Muscle of leg (tissue), 16 donors: ENCODE measurements around the gene MAPK4. TPM values are rescaled to one million over a fixed set of nuclear protein-coding genes. Genes with fewer than 3 reads are reported as not detected.
"Not testable (repeated sequence)": the region's sequence is repeated elsewhere in the genome, so short reads cannot be mapped to it uniquely, and the experiment has no call there.

Source experiments
- DNase-seq: peaks from one replicate; pipeline ENCODE4 v3.0.0; 2013
- H3K27ac ChIP-seq: one replicate; pipeline ENCODE4 v1.5.1; 2013; ENCODE audit warnings: mild to moderate bottlenecking, low read length, control low read depth
- H3K27me3 ChIP-seq: one replicate; pipeline ENCODE4 v1.6.1; 2013; ENCODE audit warnings: low read length; ENCODE audit not compliant: control insufficient read depth, insufficient read depth
- H3K36me3 ChIP-seq: one replicate; pipeline ENCODE4 v1.6.1; 2013; ENCODE audit warnings: low read length; ENCODE audit not compliant: control insufficient read depth, insufficient read depth
- H3K4me1 ChIP-seq: one replicate; pipeline ENCODE4 v1.6.1; 2013; ENCODE audit warnings: low read length; ENCODE audit not compliant: control insufficient read depth, insufficient read depth
- H3K4me3 ChIP-seq: one replicate; pipeline ENCODE4 v1.5.1; 2013; ENCODE audit warnings: low read length, control low read depth
- H3K9me3 ChIP-seq: replicated peaks from 2 replicates; pipeline ENCODE4 v1.6.1; 2013; ENCODE audit warnings: low read depth, low read length; ENCODE audit not compliant: control insufficient read depth
- WGBS: methylation state at CpG from one replicate; pipeline ENCODE4 v1.1.5; 2013; ENCODE audit warnings: missing lambda C conversion rate; ENCODE audit not compliant: insufficient coverage; 5-methylcytosine and 5-hydroxymethylcytosine counted together
- long read RNA-seq, 11 donors: transcript quantifications; one replicate each; lab custom pipeline, GENCODE V29; 2026
- polyA plus RNA-seq, 8 donors: library from polyadenylated mRNA; unstranded; fragments of 120-200 nt; gene quantifications; one replicate each; pipeline versions ENCODE4 v1.2.1 to v1.2.3, GENCODE V29; 2013; ENCODE audit warnings: inconsistent platforms in 1 of 8, low replicate concordance in 1 of 8; ENCODE audit not compliant: insufficient read length in 8 of 8, insufficient read depth in 1 of 8
- total RNA-seq: library from RNA; stranded (reverse); fragments of 120-200 nt; gene quantifications from one replicate; pipeline ENCODE4 v1.2.4, GENCODE V29; 2013

The MAPK4 gene
- 4.7 TPM for total RNA-seq
- polyA plus RNA-seq: 1 to 10 TPM; 4.2 to 9.6 (median 6.1) TPM
- long read RNA-seq, donor 1: 0 reads
- long read RNA-seq, donor 2: 0 reads
- long read RNA-seq, donor 3: 0 reads
- long read RNA-seq, donor 4, full-length matches to known transcripts: 2 of 2 reads
- long read RNA-seq, donor 4, partial matches to known transcripts: 0 of 2 reads
- long read RNA-seq, donor 4, other reads (novel, unspliced or antisense): 0 of 2 reads
- long read RNA-seq, donor 5, full-length matches to known transcripts: 2 of 2 reads
- long read RNA-seq, donor 5, partial matches to known transcripts: 0 of 2 reads
- long read RNA-seq, donor 5, other reads (novel, unspliced or antisense): 0 of 2 reads
- long read RNA-seq, donor 6, full-length matches to known transcripts: 2 of 2 reads
- long read RNA-seq, donor 6, partial matches to known transcripts: 0 of 2 reads
- long read RNA-seq, donor 6, other reads (novel, unspliced or antisense): 0 of 2 reads
- long read RNA-seq, donor 7, partial matches to known transcripts: 0 of 1 reads
- long read RNA-seq, donor 7, other reads (novel, unspliced or antisense): 0 of 1 reads
- long read RNA-seq, donor 8: 0 reads
- long read RNA-seq, donor 9: 0 reads
- long read RNA-seq, donor 10, full-length matches to known transcripts: 1 of 10 reads
- long read RNA-seq, donor 10, partial matches to known transcripts: 9 of 10 reads
- long read RNA-seq, donor 10, other reads (novel, unspliced or antisense): 0 of 10 reads
- long read RNA-seq, donor 11: 0 reads

- Histone ChIP-seq H3K27ac (no peak within 1 kb of the TSS), H3K9me3 (peaks cover 3% of the 10 kb centered on the region), H3K4me1 (peaks cover 11% of the 10 kb centered on the region), H3K27me3 (peaks cover 34% of the 10 kb centered on the region), H3K4me3 (peak within 1 kb of the TSS; percentile 65), H3K36me3 (no peaks in the 10 kb centered on the region)
- under 1% methylated on average over 93 of the region's 109 CpGs for WGBS
- DNase-seq: peak; percentile 69
Observed at GRCh38 chr18:50559752-50560680, at the start of gene MAPK4. Gene MAPK4 (plus strand): TSS chr18:50560087. CDS start chr18:50663959, 103,872 bp downstream.

DNA sequence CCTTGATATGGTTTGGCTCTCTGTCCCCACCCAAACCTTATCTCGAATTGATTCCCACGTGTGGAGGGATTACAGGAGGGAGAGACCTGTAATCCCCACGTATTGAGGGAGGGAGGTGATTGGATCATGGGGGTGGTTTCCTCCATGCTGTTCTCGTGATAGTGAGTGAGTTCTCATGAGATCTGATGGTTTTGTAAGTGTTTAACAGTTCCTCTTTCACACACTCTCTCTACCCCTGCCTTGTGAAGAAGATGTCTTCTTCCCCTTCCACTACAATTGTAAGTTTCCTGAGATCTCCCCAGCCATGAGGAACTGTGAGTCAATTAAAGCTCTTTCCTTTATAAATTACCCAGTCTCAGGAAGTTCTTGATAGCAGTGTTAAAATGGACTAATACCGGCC, 42.6 kb upstream of the MAPK4 start:
- H3K4me3 ChIP-seq, H3K27me3 ChIP-seq, DNase-seq, H3K4me1 ChIP-seq, H3K9me3 ChIP-seq, H3K27ac ChIP-seq, H3K36me3 ChIP-seq: not testable (repeated sequence)
- WGBS: no CpG with 5 or more reads among the region's 5 CpGs

GRCh38 chr18:50518787-50519546, 40.9 kb upstream of the MAPK4 start:
- 51% methylated on average over 2 of the region's 4 CpGs for WGBS
- no peak for DNase-seq

GRCh38 chr18:50523165-50523564, 36.7 kb upstream of the MAPK4 start:
- H3K9me3 ChIP-seq: no peaks in the 10 kb centered on the region
- H3K36me3 ChIP-seq: no peaks in the 10 kb centered on the region
- H3K27me3 ChIP-seq: no peaks in the 10 kb centered on the region
- WGBS: 80% methylated on average over 5 of the region's 6 CpGs
- no peak overlapping the region for H3K4me3 ChIP-seq
- H3K27ac ChIP-seq: no peak overlapping the region
- H3K4me1 ChIP-seq: no peaks in the 10 kb centered on the region
- DNase-seq: no peak

More at GRCh38 chr18:50518787-50519546, 40.9 kb upstream of the MAPK4 start:
- Histone ChIP-seq H3K27me3 (no peaks in the 10 kb centered on the region), H3K27ac (no peak overlapping the region), H3K36me3 (no peaks in the 10 kb centered on the region), H3K9me3 (no peaks in the 10 kb centered on the region), H3K4me1 (no peaks in the 10 kb centered on the region), H3K4me3 (no peak overlapping the region)

DNA sequence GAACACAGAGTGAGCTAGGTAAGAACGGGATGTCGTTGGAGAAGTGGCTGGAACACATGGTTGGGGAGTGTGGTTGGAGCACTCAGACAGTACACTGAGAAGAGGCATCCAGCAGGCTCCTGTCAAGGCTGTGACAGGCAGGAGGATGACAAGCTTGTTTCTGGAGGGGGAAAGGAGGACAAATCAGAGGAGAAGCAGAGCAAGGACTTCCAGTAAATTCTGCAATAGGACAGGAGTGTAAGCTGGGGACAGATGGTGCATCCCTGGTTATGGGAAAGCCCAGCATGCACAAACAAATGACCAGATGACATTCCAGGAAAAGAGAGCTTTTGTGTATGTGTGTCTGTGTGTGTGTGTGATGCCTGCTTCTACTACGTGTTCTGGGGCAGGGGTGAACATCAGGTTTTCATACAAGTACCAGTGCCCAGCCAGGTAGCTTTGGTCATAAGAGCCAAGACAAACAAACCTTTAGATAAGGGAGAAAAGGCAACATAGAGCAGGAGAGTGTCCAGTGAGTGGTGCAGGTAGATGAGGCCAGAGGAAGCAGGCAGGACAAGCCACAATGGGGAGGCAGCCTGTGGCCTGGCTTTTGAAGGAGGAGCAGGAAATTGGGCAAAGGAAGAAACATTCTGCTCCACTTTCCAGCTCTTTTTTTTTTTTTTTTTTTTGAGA, 32.1 kb upstream of the MAPK4 start:
- DNase-seq: no peak
- Histone ChIP-seq H3K9me3 (no peaks in the 10 kb centered on the region), H3K4me1 (no peaks in the 10 kb centered on the region), H3K27ac (no peak overlapping the region), H3K27me3 (no peaks in the 10 kb centered on the region), H3K36me3 (no peaks in the 10 kb centered on the region), H3K4me3 (no peak overlapping the region)
- WGBS: 64% methylated on average over 3 of the region's 3 CpGs

DNA sequence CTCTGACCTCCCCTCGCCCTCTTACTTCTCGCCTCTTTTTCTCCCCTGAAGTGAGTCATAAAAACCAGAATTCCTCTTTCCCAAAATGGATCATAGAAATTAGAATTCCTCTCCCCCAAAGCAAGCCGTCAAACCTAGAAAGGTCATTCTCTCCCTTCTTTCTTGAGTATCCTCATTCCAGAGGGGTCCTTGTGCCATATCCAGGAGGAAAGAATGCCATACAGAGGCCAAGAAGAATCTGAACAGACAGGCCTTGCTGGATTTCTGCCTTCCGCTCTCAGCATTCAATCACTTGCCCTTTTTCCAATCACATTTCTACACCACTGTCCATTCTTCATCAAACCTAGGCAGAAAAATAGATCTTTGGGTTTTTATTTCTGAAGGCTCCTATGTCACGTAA, 31.1 kb upstream of the MAPK4 start:
- no peaks in the 10 kb centered on the region for H3K4me1 ChIP-seq
- peaks cover 9% of the 10 kb centered on the region for H3K9me3 ChIP-seq
- DNase-seq: no peak
- no peak overlapping the region for H3K27ac ChIP-seq
- no peak overlapping the region for H3K4me3 ChIP-seq
- H3K27me3 ChIP-seq: no peaks in the 10 kb centered on the region
- 89% methylated on average over 3 of the region's 5 CpGs for WGBS
- no peaks in the 10 kb centered on the region for H3K36me3 ChIP-seq

- H3K9me3 ChIP-seq: peaks cover 14% of the 10 kb centered on the region
- not testable (repeated sequence) for H3K27me3 ChIP-seq, DNase-seq, H3K27ac ChIP-seq, H3K4me3 ChIP-seq, H3K36me3 ChIP-seq, H3K4me1 ChIP-seq
- no CpG with 5 or more reads among the region's 2 CpGs for WGBS
Observed at GRCh38 chr18:50533822-50534221, 26.1 kb upstream of the MAPK4 start.

- H3K9me3 ChIP-seq, H3K27ac ChIP-seq, H3K36me3 ChIP-seq, DNase-seq, H3K27me3 ChIP-seq, H3K4me1 ChIP-seq, H3K4me3 ChIP-seq: not testable (repeated sequence)
- WGBS: 100% methylated on average over 2 of the region's 4 CpGs
Observed at GRCh38 chr18:50544476-50544875, 15.4 kb upstream of the MAPK4 start.

- no peaks in the 10 kb centered on the region for H3K4me1 ChIP-seq
- no peak overlapping the region for H3K27ac ChIP-seq
- no peaks in the 10 kb centered on the region for H3K9me3 ChIP-seq
- no peak for DNase-seq
- no peaks in the 10 kb centered on the region for H3K27me3 ChIP-seq
- WGBS: 72% methylated on average over 11 of the region's 19 CpGs
- H3K36me3 ChIP-seq: no peaks in the 10 kb centered on the region
- H3K4me3 ChIP-seq: no peak overlapping the region
Observed at GRCh38 chr18:50545936-50546335, 14.0 kb upstream of the MAPK4 start.
